ENCODE results near the gene FXYD2.

GRCh38 chr11:117824571-117825537 is at the start of gene FXYD2:
- TF ChIP-seq CTCF (IDR thresholded peaks at IDR 0.05) (no peak), POLR2A (IDR thresholded peaks at IDR 0.05) (no peak)

Data from lower leg skin (tissue), 3 donors.